Activated CD8-positive, alpha-beta memory T cell treated with anti-CD3 and anti-CD28 coated beads, Interleukin-2, amount 10 ng/mL, durations not matched to agents 7 days and 5 days (primary cell): ENCODE results near the gene CASP1. TPM values are rescaled to one million over a fixed set of nuclear protein-coding genes. Genes with fewer than 3 reads are reported as not detected.
"Not testable (repeated sequence)": the region's sequence is repeated elsewhere in the genome, so short reads cannot be mapped to it uniquely, and the experiment has no call there.

Experiments
- ATAC-seq: fragments of 150-1000 bp; cut with Tn5 transposase; one replicate; pipeline ENCODE4 v1.10.0; 2021; ENCODE audit warnings: moderate library complexity
- CTCF ChIA-PET: fragments of 350-600 bp; sonication (Branson Sonifier 250); formaldehyde crosslinking; loops from one replicate; lab custom pipeline; 2021; ENCODE audit warnings: antibody characterized with exemption; lab: Charles Lee
- DNase-seq: peaks from one replicate; pipeline ENCODE4 v3.0.0-alpha.2; 2020
- H3K27ac Mint-ChIP-seq: one replicate; pipeline ENCODE4 v1.8.0; 2021; ENCODE audit warnings: mild to moderate bottlenecking, mixed read lengths
- H3K27me3 Mint-ChIP-seq: one replicate; pipeline ENCODE4 v1.8.0; 2021; ENCODE audit warnings: mixed read lengths
- H3K36me3 Mint-ChIP-seq: one replicate; pipeline ENCODE4 v1.8.0; 2021; ENCODE audit warnings: mild to moderate bottlenecking, mixed read lengths
- H3K4me1 Mint-ChIP-seq: one replicate; pipeline ENCODE4 v1.8.0; 2021; ENCODE audit warnings: mixed read lengths
- H3K4me3 Mint-ChIP-seq: one replicate; pipeline ENCODE4 v1.8.0; 2021; ENCODE audit warnings: mild to moderate bottlenecking, moderate library complexity, mixed read lengths
- H3K9me3 Mint-ChIP-seq: one replicate; pipeline ENCODE4 v1.8.0; 2022; ENCODE audit warnings: low read depth, mixed read lengths
- total RNA-seq, 2 experiments: library from RNA; stranded (reverse); gene quantifications; one replicate each; pipeline ENCODE4 v1.2.3, GENCODE V29; 2021

Gene CASP1
- total RNA-seq, 2 experiments from 2014 or later: 94.1 to 109 TPM

DNA sequence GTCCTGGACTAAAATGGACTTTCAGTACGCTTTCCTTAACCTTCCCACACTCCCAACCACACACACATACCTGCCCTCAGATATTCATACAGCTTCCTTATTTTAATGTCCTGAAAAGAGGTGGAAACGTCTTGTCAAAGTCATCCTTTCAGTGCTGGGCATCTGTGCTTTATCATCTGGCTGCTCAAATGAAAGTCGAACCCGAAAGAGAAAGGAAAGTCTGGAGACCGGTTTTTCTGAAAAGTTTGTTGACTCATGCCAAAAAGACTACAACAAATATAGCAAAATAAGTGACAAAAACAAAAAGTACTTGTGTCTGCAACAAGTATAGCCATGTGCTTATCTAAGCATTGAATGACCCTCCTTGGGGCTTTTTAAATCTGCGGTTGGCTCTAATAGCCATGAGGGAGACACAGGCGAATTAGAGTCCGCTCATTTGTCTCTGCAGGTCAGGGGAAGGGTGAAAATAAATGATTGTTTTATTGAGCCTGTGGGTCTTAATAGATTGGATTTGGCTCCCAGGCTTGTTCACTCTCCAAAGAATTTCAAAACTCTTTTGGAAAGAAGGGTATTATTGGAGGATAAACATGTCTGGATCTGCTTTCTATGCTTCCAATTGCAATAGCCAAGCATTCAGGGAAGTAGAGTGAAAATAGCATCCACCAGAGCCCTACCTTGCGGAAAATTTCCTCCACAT is 28.4 kb upstream of the CASP1 start:
- CTCF ChIA-PET, H3K4me3 Mint-ChIP-seq, H3K9me3 Mint-ChIP-seq, DNase-seq, H3K4me1 Mint-ChIP-seq, ATAC-seq, H3K27ac Mint-ChIP-seq, H3K27me3 Mint-ChIP-seq: not testable (repeated sequence)
- peaks cover 14% of the 10 kb centered on the region for H3K36me3 Mint-ChIP-seq

DNA sequence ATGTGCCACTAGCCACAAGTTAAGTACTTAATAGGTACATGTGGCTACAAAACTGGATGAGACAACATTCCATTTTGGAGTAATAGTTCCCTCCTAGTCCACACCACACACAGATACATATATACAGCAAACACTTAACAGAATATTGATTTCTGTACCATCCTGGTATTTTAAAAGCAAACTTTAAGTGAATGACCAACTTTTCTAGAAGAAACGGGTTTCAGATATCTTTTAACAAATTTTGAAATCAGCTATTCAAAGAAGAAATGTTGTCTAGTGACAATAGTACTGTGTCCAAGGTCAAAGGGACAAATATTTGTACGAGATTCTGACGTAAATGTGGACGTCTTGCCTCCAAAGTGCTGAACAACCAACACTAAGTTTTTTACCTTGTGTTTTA is 22.5 kb upstream of the CASP1 start:
- Mint-ChIP-seq H3K27me3 (no peaks in the 10 kb centered on the region), H3K4me3 (no peak overlapping the region), H3K27ac (no peak overlapping the region), H3K4me1 (no peaks in the 10 kb centered on the region), H3K9me3 (no peaks in the 10 kb centered on the region), H3K36me3 (peaks cover 6% of the 10 kb centered on the region)
- no peak for DNase-seq
- CTCF ChIA-PET: no interaction called here
- ATAC-seq: no peak

DNA sequence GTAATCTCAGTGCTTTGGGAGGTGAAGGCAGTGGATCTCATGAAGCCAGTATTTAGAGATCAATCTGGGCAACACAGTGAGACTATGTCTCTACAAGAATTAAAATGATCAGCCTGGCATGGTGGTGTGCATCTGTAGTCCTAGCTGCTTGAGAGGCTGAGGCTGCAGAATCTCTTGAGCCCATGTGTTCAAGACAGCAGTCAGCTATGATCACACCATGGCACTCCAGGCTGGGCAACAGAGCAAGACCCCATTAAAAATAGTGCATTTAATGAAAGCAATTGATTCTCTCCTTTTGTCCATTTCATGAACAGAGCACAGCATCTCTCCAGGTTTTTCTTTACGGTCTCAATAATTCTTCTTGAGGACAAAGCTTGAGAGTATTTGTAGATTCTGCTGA is 21.5 kb upstream of the CASP1 start:
- DNase-seq (no peak), ATAC-seq (no peak)
- Mint-ChIP-seq H3K27ac (no peak overlapping the region), H3K4me3 (no peak overlapping the region), H3K36me3 (peaks cover 3% of the 10 kb centered on the region), H3K27me3 (no peaks in the 10 kb centered on the region), H3K9me3 (no peaks in the 10 kb centered on the region), H3K4me1 (no peaks in the 10 kb centered on the region)
- CTCF ChIA-PET: interaction anchor here (1.0 kb wide), 1 partner anchor 13 kb away, joined by 3 read pairs; no protein-coding TSS in a partner anchor

- ATAC-seq: no peak
- Mint-ChIP-seq H3K4me1 (no peaks in the 10 kb centered on the region), H3K9me3 (no peaks in the 10 kb centered on the region), H3K27me3 (no peaks in the 10 kb centered on the region), H3K27ac (no peak overlapping the region), H3K36me3 (no peaks in the 10 kb centered on the region), H3K4me3 (no peak overlapping the region)
- DNase-seq: no peak
- CTCF ChIA-PET: no interaction called here
These were observed 20.0 kb upstream of the CASP1 start for GRCh38 chr11:105054723-105055493.

DNA sequence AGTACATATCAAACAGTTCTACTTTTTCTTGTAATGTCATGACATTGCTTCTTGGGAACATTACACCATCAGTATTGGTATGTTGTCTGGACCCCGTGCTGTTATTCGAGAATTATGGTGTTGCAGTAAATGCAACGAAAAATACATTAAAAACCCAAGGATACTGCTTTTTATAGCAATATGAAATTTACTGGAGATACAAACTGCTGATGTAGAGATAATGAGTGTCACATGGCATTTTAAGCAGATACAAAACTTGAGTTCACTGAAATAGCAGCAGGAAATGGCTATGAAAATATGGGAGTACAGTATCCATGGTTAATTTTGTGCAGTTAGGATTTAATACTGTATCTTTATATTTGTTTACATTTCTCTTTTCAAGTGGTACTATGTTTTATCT is 17.5 kb upstream of the CASP1 start:
- no peaks in the 10 kb centered on the region for H3K4me1 Mint-ChIP-seq
- no peaks in the 10 kb centered on the region for H3K27me3 Mint-ChIP-seq
- no peak overlapping the region for H3K4me3 Mint-ChIP-seq

GRCh38 chr11:105051559-105051958 is 16.6 kb upstream of the CASP1 start:
- Mint-ChIP-seq H3K27me3 (no peaks in the 10 kb centered on the region), H3K4me1 (peaks cover 6% of the 10 kb centered on the region), H3K36me3 (peaks cover 2% of the 10 kb centered on the region), H3K4me3 (no peak overlapping the region), H3K9me3 (no peaks in the 10 kb centered on the region), H3K27ac (no peak overlapping the region)
- no peak for ATAC-seq
- DNase-seq: no peak
- CTCF ChIA-PET: no interaction called here

More for the DNA sequence above, 17.5 kb upstream of the CASP1 start:
- Mint-ChIP-seq H3K27ac (no peak overlapping the region), H3K36me3 (peaks cover 2% of the 10 kb centered on the region), H3K9me3 (no peaks in the 10 kb centered on the region)
- CTCF ChIA-PET: no interaction called here
- DNase-seq (no peak), ATAC-seq (no peak)

DNA sequence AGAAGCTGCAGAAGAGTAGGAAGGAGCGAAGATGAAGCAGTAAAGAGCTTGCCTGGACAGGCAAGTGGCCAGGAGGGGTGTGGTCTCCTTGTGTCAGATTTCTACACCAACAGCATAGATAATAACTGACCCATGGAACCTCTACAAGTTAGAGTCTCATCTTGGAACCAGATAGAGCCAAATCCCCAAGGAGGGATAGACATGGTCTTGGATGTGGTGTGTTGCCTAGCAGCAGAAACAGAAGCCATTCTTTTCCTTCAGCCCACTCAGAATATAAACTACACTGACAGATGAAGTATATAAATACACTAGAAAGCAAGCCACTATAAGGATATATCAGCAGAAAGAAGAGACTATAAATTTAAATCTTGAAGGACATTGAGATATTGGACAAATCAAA is 14.5 kb upstream of the CASP1 start:
- no peaks in the 10 kb centered on the region for H3K9me3 Mint-ChIP-seq
- peaks cover 6% of the 10 kb centered on the region for H3K36me3 Mint-ChIP-seq
- H3K4me1 Mint-ChIP-seq: peaks cover 17% of the 10 kb centered on the region
- H3K27ac Mint-ChIP-seq: no peak overlapping the region
- ATAC-seq (no peak), DNase-seq (no peak)
- no peak overlapping the region for H3K4me3 Mint-ChIP-seq
- CTCF ChIA-PET: no interaction called here
- no peaks in the 10 kb centered on the region for H3K27me3 Mint-ChIP-seq

DNA sequence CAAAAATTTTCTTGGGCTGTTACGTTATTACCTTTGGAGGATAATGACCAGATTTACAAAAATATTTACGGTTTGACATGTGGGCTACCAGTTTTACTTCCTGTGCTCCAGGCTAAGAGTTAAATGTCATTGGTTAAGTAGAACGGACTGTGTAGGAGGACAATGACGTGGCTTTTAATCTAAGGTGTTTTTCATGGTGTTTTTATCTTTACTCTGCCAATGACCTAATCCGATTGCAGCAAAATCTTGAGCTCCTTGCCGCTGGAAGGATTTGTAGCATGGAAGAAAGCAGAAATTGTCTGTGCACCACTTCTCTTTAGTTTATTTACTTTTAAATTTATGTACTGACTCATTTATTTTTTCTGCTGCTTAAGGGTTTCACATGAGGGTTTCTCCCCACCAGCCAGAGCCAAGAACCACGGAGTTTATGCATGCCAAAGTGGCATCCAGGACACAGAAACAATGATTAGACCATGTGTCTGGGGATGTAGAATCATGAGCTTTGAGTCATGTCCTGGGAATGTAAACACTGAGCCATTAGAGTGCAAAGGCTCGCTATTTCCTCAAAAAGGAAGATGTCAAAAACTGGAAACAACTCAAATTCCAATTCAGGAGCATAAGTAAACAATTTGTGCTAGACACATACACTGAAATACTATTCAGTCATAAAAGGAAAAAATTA is 12.1 kb upstream of the CASP1 start:
- Mint-ChIP-seq H3K36me3 (peaks cover 24% of the 10 kb centered on the region), H3K4me3 (no peak overlapping the region), H3K4me1 (peaks cover 28% of the 10 kb centered on the region), H3K27ac (no peak overlapping the region), H3K27me3 (no peaks in the 10 kb centered on the region), H3K9me3 (no peaks in the 10 kb centered on the region)
- ATAC-seq: no peak
- CTCF ChIA-PET: no interaction called here
- no peak for DNase-seq

- Mint-ChIP-seq H3K27me3 (no peaks in the 10 kb centered on the region), H3K27ac (peak overlapping the region; percentile 94), H3K4me1 (peaks cover 35% of the 10 kb centered on the region), H3K4me3 (peak overlapping the region; percentile 92), H3K9me3 (no peaks in the 10 kb centered on the region), H3K36me3 (peaks cover 35% of the 10 kb centered on the region)
- CTCF ChIA-PET: interaction anchor here (1.4 kb wide), 1 partner anchor 14 kb away, joined by 3 read pairs; no protein-coding TSS in a partner anchor
- DNase-seq: no peak
- ATAC-seq: no peak
These were observed 10.8 kb upstream of the CASP1 start for GRCh38 chr11:105045676-105046296.

- not testable (repeated sequence) for H3K27me3 Mint-ChIP-seq, H3K9me3 Mint-ChIP-seq
- CTCF ChIA-PET: interaction anchor here (1.4 kb wide), 1 partner anchor 15 kb away, joined by 3 read pairs; no protein-coding TSS in a partner anchor
- ATAC-seq (peak; percentile 95), DNase-seq (peak; percentile 70)
- Mint-ChIP-seq H3K27ac (peak within 1 kb of the TSS; percentile 94), H3K4me3 (peak within 1 kb of the TSS; percentile 92), H3K36me3 (peaks cover 44% of the 10 kb centered on the region), H3K4me1 (peaks cover 36% of the 10 kb centered on the region)
These were observed 9.9 kb upstream of the CASP1 start, which contains the start of gene CARD16 for GRCh38 chr11:105044557-105045524. CARD16 (minus strand) TSS chr11:105045335; CDS start chr11:105045297, 38 bp downstream.

DNA sequence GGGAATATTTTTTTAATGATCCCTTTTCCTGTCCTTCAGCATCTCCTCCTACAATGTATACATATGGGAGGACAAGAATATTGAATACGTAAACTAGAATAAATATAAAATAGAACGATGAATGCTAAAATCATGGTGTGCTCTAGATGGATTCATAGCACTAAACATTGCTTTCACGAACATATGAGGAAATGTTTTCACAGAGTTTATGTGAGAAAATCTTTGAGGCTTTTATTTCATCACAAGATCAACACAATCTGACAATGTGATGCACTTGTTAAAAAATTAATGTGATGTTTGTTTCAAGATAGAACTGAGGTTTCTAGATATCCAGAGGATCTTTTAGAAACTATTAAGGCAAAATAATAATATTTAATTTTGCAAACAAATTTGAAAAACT is 7.2 kb upstream of the CASP1 start:
- H3K4me3 Mint-ChIP-seq: no peak overlapping the region
- DNase-seq: no peak
- H3K36me3 Mint-ChIP-seq: peaks cover 65% of the 10 kb centered on the region
- peaks cover 35% of the 10 kb centered on the region for H3K4me1 Mint-ChIP-seq
- no peaks in the 10 kb centered on the region for H3K27me3 Mint-ChIP-seq
- CTCF ChIA-PET: no interaction called here
- peaks cover 2% of the 10 kb centered on the region for H3K9me3 Mint-ChIP-seq
- no peak overlapping the region for H3K27ac Mint-ChIP-seq
- ATAC-seq: no peak

DNA sequence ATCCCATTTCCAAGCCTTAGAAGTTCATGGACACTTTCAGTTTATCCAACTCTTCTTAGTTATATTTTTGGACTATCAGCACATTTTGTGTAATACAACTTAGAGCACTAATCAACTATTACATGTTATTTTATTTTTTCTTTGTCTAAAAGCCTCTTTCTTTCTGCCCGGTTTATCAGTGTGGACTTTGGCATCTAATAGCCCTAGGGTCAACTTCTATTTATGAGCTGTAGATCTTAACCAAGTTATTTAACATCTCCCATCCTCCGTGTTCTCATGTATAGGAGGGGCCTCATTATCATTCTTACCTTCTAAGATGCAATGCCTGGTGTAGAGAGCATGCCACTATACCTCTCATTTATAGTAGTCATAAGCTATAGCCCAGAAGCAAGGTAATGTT is 5.8 kb upstream of the CASP1 start:
- Mint-ChIP-seq H3K27me3 (no peaks in the 10 kb centered on the region), H3K27ac (no peak overlapping the region), H3K36me3 (peaks cover 70% of the 10 kb centered on the region), H3K9me3 (peaks cover 2% of the 10 kb centered on the region), H3K4me1 (peaks cover 26% of the 10 kb centered on the region), H3K4me3 (no peak overlapping the region)
- no peak for ATAC-seq
- DNase-seq: no peak
- CTCF ChIA-PET: no interaction called here
